HG02763 (cell line): Measurements from ENCODE around the gene CRISPLD2.

Source experiments
- ATAC-seq: cut with Tn5 transposase; IDR thresholded peaks from one replicate; pipeline ENCODE4 v1.9.1; 2021; ENCODE audit warnings: mild to moderate bottlenecking, moderate library complexity; ENCODE audit not compliant: unreplicated experiment

Gene CRISPLD2

GRCh38 chr16:84819644-84820304, at the start of gene CRISPLD2:
Gene CRISPLD2 (plus strand): TSS chr16:84819985. CDS start chr16:84838496, 18,511 bp downstream.
- no peak for ATAC-seq

- no peak for ATAC-seq
Observed at GRCh38 chr16:84773312-84773711, 46.5 kb upstream of the CRISPLD2 start.

- ATAC-seq: no peak
Observed at GRCh38 chr16:84774810-84775209, 45.0 kb upstream of the CRISPLD2 start.

GRCh38 chr16:84775262-84775810, 44.4 kb upstream of the CRISPLD2 start:
- ATAC-seq: no peak

GRCh38 chr16:84777435-84777834, 42.4 kb upstream of the CRISPLD2 start:
- ATAC-seq: no peak

GRCh38 chr16:84778720-84779119, 41.1 kb upstream of the CRISPLD2 start:
- ATAC-seq: no peak

GRCh38 chr16:84780063-84780462, 39.7 kb upstream of the CRISPLD2 start:
- no peak for ATAC-seq

GRCh38 chr16:84780544-84781376, 39.0 kb upstream of the CRISPLD2 start:
- ATAC-seq: no peak

- no peak for ATAC-seq
Observed at GRCh38 chr16:84782846-84783245, 36.9 kb upstream of the CRISPLD2 start.

- no peak for ATAC-seq
Observed at GRCh38 chr16:84785843-84786581, 33.8 kb upstream of the CRISPLD2 start.

GRCh38 chr16:84786605-84787262, 33.1 kb upstream of the CRISPLD2 start:
- no peak for ATAC-seq

GRCh38 chr16:84787263-84787622, 32.5 kb upstream of the CRISPLD2 start:
- ATAC-seq: no peak

GRCh38 chr16:84788920-84789391, 30.8 kb upstream of the CRISPLD2 start:
- no peak for ATAC-seq

- ATAC-seq: no peak
Observed at GRCh38 chr16:84789431-84789830, 30.4 kb upstream of the CRISPLD2 start.

GRCh38 chr16:84790301-84790700, 29.5 kb upstream of the CRISPLD2 start:
- no peak for ATAC-seq

- ATAC-seq: no peak
Observed at GRCh38 chr16:84791088-84791487, 28.7 kb upstream of the CRISPLD2 start.

GRCh38 chr16:84791501-84791900, 28.3 kb upstream of the CRISPLD2 start:
- no peak for ATAC-seq

GRCh38 chr16:84794186-84794585, 25.6 kb upstream of the CRISPLD2 start:
- no peak for ATAC-seq

GRCh38 chr16:84794626-84795025, 25.2 kb upstream of the CRISPLD2 start:
- no peak for ATAC-seq

GRCh38 chr16:84795329-84796053, 24.3 kb upstream of the CRISPLD2 start:
- ATAC-seq: no peak
